Stimulated activated CD8-positive, alpha-beta memory T cell treated with anti-CD3 and anti-CD28 coated beads, Interleukin-15, amount 100 ng/mL, for 48 hours (primary cell): Measurements from ENCODE around the gene PRDM5.
"Not testable (repeated sequence)": the region's sequence is repeated elsewhere in the genome, so short reads cannot be mapped to it uniquely, and the experiment has no call there.

Experiments used
- DNase-seq, 2 donors: peaks; one replicate each; pipeline ENCODE4 v3.0.0-alpha.2; 2020; ENCODE audit warnings: low read depth in 2 of 2

PRDM5 gene

GRCh38 chr4:120753854-120754253, 168.7 kb downstream of the PRDM5 start:
- DNase-seq, result no peak

- no peak for DNase-seq
Observed at GRCh38 chr4:120750152-120750525, 172.4 kb downstream of the PRDM5 start.

DNA sequence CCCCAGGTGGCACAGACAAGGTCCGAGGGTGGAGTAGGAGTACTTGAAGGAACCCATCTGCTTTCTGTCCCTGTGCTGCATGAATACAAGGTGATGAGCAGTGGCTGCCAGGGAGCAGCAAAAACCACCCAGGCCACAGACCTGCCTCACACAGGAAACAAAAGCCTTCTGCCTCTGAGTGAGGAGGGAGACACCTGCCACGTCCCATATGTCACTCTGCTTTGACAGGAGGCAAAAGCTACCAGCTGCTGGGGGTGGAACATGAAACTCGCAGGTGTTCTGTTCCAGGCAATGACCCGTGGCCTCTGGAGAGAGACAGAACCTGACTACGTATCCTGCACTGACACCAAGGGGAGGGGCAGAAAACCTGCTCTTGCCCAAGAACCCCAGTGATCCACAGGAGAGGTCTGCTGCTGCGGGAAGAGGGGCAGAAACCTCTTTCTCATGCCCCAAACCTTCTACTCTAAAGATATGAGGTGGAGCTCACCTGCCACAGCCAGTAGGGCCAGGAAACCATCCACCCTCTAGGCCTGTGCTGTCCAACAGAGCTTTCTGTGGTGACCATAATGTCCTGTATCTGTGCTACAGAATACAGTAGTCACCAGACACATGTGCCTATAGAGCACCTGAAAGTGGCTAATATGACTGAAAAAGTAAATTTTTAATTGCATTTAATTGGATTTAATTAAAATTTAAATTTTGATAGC, 172.9 kb downstream of the PRDM5 start:
- no peak for DNase-seq

- not testable (repeated sequence) for DNase-seq
Observed at GRCh38 chr4:120741636-120742035, 180.9 kb downstream of the PRDM5 start.

- no peak for DNase-seq
Observed at GRCh38 chr4:120736312-120736711, 186.2 kb downstream of the PRDM5 start.

- no peak for DNase-seq
Observed at GRCh38 chr4:120733968-120734367, 188.6 kb downstream of the PRDM5 start.

- no peak for DNase-seq
Observed at GRCh38 chr4:120733054-120733453, 189.5 kb downstream of the PRDM5 start.

DNA sequence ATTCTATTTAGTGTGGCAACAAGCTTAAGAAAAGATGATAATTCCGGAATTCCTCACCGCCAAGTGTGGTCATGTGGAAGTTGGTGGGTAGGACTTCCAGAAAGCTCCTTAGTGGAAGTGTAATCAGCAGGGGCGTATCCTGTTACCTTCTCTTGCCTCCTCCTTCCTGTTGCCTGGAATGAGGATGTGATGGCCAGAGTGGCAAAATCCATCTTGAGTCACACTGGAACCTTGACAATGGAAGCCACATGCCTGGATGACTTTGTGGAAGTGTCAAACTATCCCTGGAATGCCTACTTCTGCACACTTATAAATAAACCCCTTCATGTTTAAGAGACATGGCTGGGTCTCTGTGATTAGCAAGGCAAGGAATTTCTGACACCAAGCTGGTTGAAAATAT, 191.0 kb downstream of the PRDM5 start:
- DNase-seq, result no peak

DNA sequence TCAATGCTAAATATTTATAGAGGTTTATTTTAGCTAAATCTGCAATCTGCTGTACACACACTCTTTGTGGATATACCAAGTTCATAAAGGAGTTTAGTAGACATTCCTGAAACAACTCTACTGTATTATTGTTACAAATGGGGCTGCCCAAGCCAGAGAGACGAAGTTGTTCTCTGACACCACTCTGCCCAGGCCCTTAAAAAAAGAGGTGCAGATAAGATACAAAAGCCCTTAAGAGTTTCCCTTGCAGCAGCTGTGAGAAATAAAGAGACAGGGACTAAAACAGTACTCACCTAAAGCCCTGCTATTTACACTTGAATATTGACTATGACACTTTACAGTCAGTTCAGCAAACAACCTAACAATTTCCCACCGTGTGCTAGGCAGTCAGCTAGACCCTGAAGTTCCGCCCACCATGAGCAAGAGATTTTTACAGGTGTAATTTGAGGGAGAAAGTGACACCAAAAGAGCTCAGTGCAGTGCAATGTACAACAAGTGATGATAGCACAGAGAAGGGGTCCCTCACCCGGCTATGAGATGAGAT, 191.7 kb downstream of the PRDM5 start:
- DNase-seq, result no peak

DNA sequence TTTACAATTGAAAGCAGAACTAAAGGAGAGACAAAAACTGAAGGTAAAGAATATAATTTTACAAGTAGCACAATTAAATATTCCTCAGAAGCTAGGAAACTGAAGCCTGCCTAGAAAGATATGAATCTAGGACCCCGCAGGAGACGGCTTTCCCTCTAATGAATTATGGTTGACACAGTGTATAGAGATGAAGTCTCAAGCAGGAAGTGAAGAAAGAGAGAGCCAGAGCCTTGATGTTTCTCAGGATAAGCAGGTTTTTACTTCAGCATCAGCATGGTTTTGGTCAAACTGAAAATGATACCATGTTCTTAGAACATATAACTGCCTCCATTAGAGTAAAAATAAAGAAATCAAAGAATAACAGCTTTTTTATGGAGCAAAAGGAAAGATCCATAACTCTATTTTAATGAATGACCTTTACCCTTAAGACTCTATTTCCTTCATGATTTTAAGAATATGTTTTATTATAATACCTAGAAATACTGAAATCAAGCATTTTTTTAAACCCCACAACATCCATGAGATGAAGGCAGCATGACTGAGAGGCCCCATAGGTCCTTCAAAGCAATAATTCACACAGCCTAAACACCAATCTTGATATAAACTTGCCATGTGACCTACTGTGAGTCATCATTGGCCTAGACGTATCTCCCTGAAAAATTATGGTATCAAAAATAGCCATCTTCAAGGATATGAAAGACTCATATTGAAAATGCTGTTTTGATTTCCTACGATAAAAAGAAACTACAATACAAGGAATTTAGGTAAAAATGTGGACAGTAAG, 193.4 kb downstream of the PRDM5 start:
- no peak for DNase-seq

DNA sequence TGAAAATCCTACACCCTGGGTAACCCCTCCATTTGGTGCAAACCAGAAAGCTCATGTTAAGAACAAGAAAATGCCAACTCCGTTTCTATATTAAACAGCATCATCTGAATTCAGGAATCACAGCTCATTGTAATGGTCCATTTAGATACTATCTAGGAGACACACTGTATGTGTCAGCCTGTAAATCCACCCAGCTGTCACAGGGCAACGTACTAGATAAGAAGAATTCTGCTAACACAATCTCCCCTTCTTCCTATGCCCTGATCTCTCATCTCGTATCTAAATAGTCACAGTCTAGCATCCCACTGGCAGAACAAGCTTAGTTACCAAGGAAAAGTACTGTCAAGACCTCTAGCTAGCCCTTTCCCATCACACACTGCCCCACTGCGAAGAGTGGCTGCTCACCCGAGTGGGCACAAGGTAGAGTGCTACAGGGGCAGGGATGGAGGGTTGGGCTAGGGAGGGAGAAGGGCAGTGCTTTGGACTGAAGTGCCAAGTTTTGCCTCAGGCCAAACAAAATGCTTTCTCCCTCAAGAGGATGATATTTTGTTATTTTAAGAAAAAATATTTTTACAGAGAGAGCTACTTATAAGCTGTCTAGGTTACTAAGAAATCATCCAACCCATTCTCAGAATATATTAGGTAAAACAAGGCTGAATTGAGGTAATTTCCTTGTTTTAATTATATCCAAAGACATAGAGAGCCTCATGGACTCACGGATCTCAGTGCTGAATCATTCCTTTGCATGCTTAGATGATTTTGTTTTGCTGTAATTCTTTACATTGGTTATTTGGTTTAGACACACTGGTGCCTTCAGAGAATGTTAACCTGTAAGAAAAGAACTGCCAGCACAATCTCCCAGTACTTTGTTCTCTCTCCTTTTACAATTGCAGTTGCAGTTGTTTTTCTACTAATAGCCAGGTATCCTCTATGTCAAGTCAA, 196.6 kb downstream of the PRDM5 start:
- DNase-seq, result no peak

GRCh38 chr4:120724656-120725055, 197.9 kb downstream of the PRDM5 start:
- no peak for DNase-seq

GRCh38 chr4:120723986-120724385, 198.5 kb downstream of the PRDM5 start:
- no peak for DNase-seq

GRCh38 chr4:120723105-120723504, 199.4 kb downstream of the PRDM5 start:
- DNase-seq, result no peak

DNA sequence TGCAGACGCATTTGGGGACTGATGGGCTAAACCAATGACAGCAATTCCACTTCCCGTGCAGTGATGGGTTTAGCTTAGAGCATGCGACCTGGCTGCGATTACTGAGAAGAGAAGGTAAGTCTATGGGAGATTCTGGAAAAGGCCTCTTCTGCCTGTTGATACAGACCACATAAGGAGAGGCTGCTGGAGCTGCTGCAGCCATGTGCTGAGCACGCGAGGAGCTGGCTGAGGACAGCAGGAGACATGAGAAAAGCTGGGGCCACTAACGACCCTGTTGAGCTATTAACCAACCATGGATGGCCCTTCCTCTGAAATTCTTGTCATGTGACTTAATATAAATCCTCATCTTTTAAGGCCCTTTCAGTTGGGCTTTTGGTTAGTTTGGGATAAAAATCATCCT, 199.9 kb downstream of the PRDM5 start:
- no peak for DNase-seq

DNA sequence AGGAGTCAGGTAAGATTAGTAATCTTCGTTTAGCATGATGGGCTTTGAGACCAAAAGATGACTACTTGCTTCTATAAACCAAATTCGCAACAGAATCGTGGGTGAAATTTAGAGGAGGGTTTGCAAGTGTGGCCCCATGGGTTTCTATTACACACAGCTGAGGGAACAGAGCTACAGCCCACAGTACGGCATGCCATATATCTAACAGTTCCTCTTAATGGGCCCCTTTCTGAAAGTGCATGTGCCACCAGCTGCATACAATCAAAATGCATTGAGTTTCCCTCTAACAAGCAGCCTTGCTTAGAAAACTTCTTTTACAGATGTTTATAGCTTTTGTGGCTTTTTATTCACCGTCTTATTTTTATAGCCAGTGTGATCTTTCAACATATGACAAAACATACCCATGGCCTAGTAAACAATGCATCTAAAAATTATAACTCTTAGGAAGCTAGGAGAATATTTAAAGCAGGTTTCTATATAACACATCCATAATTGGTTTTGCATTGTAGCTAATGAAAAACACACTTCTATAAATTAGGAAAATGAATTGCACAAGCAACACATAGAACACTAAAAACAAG, 202.1 kb downstream of the PRDM5 start:
- DNase-seq, result no peak

GRCh38 chr4:120718979-120719566, 203.5 kb downstream of the PRDM5 start:
- peak in 1 of 2 donors; percentile 1 for DNase-seq

DNA sequence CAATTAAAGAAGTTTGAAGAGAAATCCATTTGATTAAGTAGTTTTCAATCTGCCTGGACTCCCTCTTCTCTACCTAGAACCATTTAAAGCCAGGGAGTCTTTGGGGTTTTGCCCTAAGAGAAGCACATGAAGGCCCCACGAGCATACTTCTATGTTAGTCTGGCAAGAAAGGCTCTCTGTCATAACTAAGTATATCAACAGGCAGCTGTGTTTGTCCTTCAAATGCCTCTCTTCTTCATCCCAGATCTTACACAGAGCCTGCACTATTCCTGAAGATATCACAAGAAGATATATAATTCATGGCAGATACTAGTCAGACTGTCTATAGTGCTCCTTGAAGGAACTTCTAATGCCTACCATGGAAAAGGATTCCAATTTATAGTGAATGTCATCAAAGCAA, 206.2 kb downstream of the PRDM5 start:
- no peak for DNase-seq

DNA sequence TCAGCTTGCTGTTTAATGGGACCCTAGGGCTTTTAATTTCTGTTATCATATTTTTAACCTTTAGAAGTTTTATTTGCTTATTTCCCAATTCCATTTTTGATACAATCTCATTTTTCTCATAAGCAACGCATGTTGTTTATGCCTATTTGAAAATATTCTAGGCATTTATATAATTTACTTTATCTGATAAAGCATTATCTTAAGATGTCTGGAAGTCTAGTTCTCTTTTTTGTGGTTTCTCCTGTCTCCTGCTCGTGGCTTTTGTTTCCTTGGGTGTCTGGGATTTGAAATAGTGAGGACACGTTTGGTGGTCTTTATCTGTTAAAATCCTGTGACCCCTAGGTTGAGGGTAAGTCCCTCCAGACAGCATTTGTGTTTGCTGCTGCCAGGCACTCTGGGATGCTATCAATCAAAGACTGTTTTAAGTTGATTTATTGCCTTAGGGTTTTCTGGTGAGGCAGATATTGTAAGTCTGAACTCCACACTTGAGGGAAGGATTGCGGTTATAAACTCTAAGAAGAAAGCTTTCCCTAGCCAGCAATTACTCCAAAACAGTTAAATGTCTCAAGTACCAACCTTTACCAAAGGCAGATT, 208.0 kb downstream of the PRDM5 start:
- DNase-seq, result no peak

DNA sequence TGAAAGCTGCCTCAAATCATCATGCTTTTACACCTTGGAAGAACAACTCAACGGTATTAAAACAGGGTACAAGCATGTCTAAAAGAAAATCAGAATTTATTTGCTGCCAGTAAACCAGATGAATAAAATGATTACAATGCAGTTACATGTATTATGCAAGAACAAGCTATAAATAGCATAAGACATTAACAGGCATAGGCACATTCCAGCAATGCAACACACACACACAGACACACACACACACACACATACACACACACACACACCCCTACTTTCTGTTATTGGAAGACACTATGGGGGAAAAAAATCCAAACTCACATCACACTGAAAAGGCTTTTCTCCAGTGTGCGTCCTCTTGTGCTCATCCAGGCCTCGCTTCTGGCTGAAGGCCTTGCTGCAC, 212.5 kb downstream of the PRDM5 start:
- DNase-seq, result no peak

GRCh38 chr4:120704538-120704937, 218.0 kb downstream of the PRDM5 start:
- DNase-seq, result no peak
